Measurements from ENCODE around the gene P2RX6. TPM values are rescaled to one million over a fixed set of nuclear protein-coding genes. Genes with fewer than 3 reads are reported as not detected.

P2RX6 gene
- polyA plus RNA-seq, 1 donor = 26.5 TPM

DNA sequence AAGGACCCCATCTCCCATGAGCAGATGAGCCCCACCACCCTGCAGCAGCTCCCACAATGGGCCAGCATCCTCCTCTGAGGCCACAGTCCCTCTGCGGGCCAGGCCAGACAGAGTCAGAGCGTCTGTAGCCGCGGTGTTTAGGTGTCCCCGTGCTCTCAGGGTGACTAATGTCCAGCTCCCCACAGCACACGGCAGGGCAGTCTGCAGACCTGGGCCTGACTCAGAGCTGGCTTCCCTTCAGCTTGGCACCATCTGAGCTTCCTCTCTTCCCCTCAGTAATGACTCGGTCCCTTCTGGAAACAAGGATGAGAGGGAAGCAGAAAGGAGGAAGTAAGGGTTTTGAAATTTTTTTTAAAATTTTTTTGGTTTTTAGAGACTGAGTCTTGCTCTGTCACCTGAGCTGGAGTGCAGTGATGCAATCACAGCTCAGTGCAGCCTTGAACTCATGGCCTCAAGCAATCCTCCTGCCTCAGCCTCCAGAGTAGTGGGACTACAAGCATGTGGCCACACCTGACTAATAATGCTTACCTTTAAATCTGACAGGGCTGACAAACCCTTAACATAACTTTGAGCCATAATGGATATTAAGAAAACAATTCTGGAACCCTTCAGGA lies 59.2 kb downstream of the P2RX6 start:
- no peak for DNase-seq (ENCODE audit: low read depth)

DNA sequence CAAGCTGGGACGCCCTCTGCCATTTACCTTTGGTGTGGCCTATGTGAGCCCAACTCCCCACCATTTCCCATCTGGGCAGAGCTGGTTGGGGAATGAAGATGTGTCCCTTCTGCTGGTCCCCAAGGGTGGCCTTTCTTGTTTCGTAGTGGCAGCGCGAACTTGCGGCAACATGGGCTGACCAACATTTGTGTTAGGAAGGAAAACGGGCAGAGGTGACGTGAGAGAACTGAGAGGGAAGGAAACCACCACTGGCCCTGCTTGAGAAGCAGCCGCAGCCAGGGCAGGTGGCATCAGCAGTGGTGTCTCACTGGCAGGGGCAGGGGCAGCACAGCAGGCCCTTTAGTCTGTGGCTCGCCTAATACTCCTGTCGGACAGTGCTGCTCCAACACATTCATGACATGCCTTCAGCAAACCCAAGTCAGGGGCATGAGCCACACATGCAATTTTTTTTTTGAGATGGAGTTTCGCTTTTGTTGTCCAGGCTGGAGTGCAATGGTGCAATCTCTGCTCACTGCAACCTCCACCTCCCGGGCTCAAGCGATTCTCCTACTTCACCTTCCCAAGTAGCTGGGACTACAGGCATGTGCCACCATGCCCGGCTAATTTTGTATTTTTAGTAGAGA lies 60.7 kb downstream of the P2RX6 start:
- DNase-seq (ENCODE audit: low read depth) = no peak

DNA sequence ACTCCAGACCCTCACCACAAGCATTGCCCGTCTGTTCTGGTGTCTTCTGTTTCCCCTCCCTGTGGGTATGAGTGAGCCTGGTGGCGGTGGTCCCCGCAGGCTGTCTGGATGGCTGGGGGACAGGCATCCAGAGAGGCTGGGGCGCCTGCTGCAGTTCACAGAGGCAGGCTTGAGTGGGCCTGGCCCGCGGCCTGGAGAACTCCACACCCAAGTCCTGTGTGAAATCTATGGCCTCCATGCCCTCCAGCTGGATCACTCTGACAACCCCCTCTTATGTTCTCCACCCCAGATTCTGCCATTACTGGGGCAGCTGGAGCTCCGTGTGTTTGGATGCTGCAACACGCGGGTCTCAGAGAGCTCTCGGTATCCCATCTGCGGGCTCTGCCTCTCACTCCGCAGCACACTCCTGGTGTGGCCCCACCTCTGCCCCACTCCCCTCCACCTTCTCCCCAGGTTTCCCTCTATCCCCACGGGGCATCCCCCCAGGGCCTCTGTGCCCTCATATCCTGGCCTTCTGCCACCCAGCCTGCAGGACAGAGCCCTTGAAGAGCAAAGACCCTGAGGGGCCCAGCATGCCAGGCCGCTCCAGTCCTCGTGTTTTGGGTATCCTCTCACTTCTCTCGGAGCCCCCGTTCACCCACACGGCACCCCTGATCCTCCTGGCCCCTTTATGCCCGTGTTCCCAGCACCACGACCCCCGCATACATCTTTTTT lies 62.1 kb downstream of the P2RX6 start:
- DNase-seq (ENCODE audit: low read depth) = no peak

Other genes starting within 250 kb of the P2RX6 start
- gene SERPIND1, start 241.1 kb upstream of the P2RX6 start, polyA plus RNA-seq (ENCODE audit: insufficient read length) = not detected
- gene PI4KA, start 156.4 kb upstream of the P2RX6 start, polyA plus RNA-seq (ENCODE audit: insufficient read length) = 30.3 TPM
- gene SNAP29, start 156.2 kb upstream of the P2RX6 start, polyA plus RNA-seq (ENCODE audit: insufficient read length) = 18.0 TPM
- 41.5 TPM for gene CRKL, start 97.8 kb upstream of the P2RX6 start, polyA plus RNA-seq (ENCODE audit: insufficient read length)
- gene AIFM3, start 47.9 kb upstream of the P2RX6 start, polyA plus RNA-seq (ENCODE audit: insufficient read length) = 0.19 TPM
- gene LZTR1, start 32.9 kb upstream of the P2RX6 start, polyA plus RNA-seq (ENCODE audit: insufficient read length) = 32.6 TPM
- gene THAP7, start 13.0 kb upstream of the P2RX6 start, polyA plus RNA-seq (ENCODE audit: insufficient read length) = 15.5 TPM
- 0.81 TPM for gene SLC7A4, start 17.4 kb downstream of the P2RX6 start, polyA plus RNA-seq (ENCODE audit: insufficient read length)
- gene LRRC74B, start 30.8 kb downstream of the P2RX6 start, polyA plus RNA-seq (ENCODE audit: insufficient read length) = 0.18 TPM

Data from forelimb muscle (tissue), 1 donor.